SH-SY5Y (cell line): Measurements from ENCODE around the gene ZNF212.

ENCODE experiments used
- GATA2 ChIP-seq: IDR thresholded peaks from 2 replicates; pipeline ENCODE4 v1.6.1; 2011; ENCODE audit warnings: mild to moderate bottlenecking, low read depth, low read length
- GATA3 ChIP-seq: IDR thresholded peaks from 2 replicates; pipeline ENCODE4 v1.6.1; 2011; ENCODE audit warnings: low read depth, mild to moderate bottlenecking, low read length, moderate library complexity

ZNF212 gene

GRCh38 chr7:149302222-149302621, 62.8 kb downstream of the ZNF212 start:
- TF ChIP-seq GATA3 (no peak), GATA2 (no peak)

DNA sequence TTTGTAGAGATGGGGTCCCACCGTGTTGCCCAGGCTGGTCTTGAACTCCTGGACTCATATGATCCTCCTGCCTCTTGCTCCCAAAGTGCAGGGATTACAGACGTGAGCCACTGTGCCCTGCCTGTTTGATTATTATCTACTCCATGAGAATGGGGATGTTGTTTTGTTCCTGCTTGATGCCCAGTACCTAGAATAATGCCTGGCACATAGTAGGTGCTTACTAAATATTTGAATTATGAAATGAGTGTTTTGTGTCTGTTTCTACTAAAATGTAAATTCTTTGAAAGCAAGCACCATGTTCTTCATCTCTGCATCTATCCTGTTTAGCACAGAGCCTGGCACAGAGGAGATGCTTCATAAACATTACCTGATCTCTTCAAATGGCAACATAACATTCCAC, 63.4 kb downstream of the ZNF212 start:
- TF ChIP-seq GATA2 = no peak
- TF ChIP-seq GATA3 = no peak

DNA sequence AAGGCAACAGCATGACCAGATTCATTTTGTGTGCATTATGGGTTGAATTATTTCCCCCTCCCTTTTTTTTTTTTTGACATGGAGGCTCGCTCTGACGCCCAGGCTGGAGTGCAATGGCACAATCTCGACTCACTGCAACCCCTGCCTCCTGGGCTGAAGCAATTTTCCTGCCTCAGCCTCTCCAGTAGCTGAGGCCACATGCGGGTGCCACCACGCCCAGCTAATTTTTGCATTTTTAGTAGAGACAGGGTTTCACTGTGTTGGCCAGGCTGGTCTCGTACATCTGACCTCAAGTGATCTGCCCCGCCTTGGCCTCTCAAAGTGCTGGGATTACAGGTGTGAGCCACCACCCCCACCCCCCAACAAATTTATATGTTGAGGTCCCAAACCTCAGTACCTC, 64.6 kb downstream of the ZNF212 start:
- TF ChIP-seq GATA2 = no peak
- TF ChIP-seq GATA3 = no peak
